ENCODE data around the gene GPBP1L1.
"Not testable (repeated sequence)": the region's sequence is repeated elsewhere in the genome, so short reads cannot be mapped to it uniquely, and the experiment has no call there.

GPBP1L1 gene

GRCh38 chr1:45678489-45678888 is 7.8 kb downstream of the GPBP1L1 start:
- Histone ChIP-seq H3K27ac (peak overlapping the region; percentile 42 to 50), H3K9me3 (no peaks in the 10 kb centered on the region), H3K4me3 (no peak overlapping the region), H3K4me1 (peaks cover 0 to 97% (median 59%) of the 10 kb centered on the region in 4 donors), H3K36me3 (no peaks in the 10 kb centered on the region), H3K27me3 (no peaks in the 10 kb centered on the region)
- no peak for DNase-seq
- intact Hi-C loops (cut with DNase I; ENCODE audit: low total_unique reads): no loop called here
- TF ChIP-seq CTCF (IDR thresholded peaks at IDR 0.05): no peak

GRCh38 chr1:45677751-45678245 is 8.5 kb downstream of the GPBP1L1 start:
- Histone ChIP-seq H3K4me1 (peaks cover 0 to 97% (median 60%) of the 10 kb centered on the region in 4 donors), H3K27me3 (no peaks in the 10 kb centered on the region), H3K27ac (peak overlapping the region in 1 of 2 donors; percentile 50), H3K36me3 (no peaks in the 10 kb centered on the region), H3K9me3 (no peaks in the 10 kb centered on the region), H3K4me3 (no peak overlapping the region)
- TF ChIP-seq CTCF (IDR thresholded peaks at IDR 0.05): no peak
- DNase-seq: no peak
- intact Hi-C loops (cut with DNase I; ENCODE audit: low total_unique reads): no loop called here

- H3K27me3 ChIP-seq; DNase-seq; intact Hi-C loops (cut with DNase I; ENCODE audit: low total_unique reads); H3K9me3 ChIP-seq; H3K4me3 ChIP-seq; H3K36me3 ChIP-seq: not testable (repeated sequence)
- peaks cover 0 to 96% (median 52%) of the 10 kb centered on the region in 4 donors for H3K4me1 ChIP-seq
- peak overlapping the region in 1 of 2 donors; percentile 6 for H3K27ac ChIP-seq
These were observed 9.8 kb downstream of the GPBP1L1 start for GRCh38 chr1:45676553-45676952.

- TF ChIP-seq CTCF (IDR thresholded peaks at IDR 0.05): no peak
- Histone ChIP-seq H3K4me1 (peaks cover 0 to 96% (median 47%) of the 10 kb centered on the region in 4 donors), H3K27ac (no peak overlapping the region), H3K36me3 (no peaks in the 10 kb centered on the region), H3K27me3 (no peaks in the 10 kb centered on the region), H3K9me3 (no peaks in the 10 kb centered on the region), H3K4me3 (no peak overlapping the region)
- intact Hi-C loops (cut with DNase I; ENCODE audit: low total_unique reads): no loop called here
- no peak for DNase-seq
These were observed 11.9 kb downstream of the GPBP1L1 start for GRCh38 chr1:45674478-45674877.

GRCh38 chr1:45673956-45674355 is 12.4 kb downstream of the GPBP1L1 start:
- H3K27me3 ChIP-seq: no peaks in the 10 kb centered on the region
- intact Hi-C loops (cut with DNase I; ENCODE audit: low total_unique reads): no loop called here
- no peak overlapping the region for H3K4me3 ChIP-seq
- H3K27ac ChIP-seq: no peak overlapping the region
- no peaks in the 10 kb centered on the region for H3K36me3 ChIP-seq
- DNase-seq: no peak
- peaks cover 0 to 96% (median 47%) of the 10 kb centered on the region in 4 donors for H3K4me1 ChIP-seq
- no peak for TF ChIP-seq CTCF (IDR thresholded peaks at IDR 0.05)
- H3K9me3 ChIP-seq: no peaks in the 10 kb centered on the region

- no peaks in the 10 kb centered on the region for H3K36me3 ChIP-seq
- no peaks in the 10 kb centered on the region for H3K9me3 ChIP-seq
- DNase-seq: no peak
- no peak overlapping the region for H3K4me3 ChIP-seq
- peaks cover 0 to 90% (median 31%) of the 10 kb centered on the region in 4 donors for H3K4me1 ChIP-seq
- TF ChIP-seq CTCF (IDR thresholded peaks at IDR 0.05): no peak
- H3K27me3 ChIP-seq: no peaks in the 10 kb centered on the region
- no peak overlapping the region for H3K27ac ChIP-seq
- intact Hi-C loops (cut with DNase I; ENCODE audit: low total_unique reads): no loop called here
These were observed 16.3 kb downstream of the GPBP1L1 start for GRCh38 chr1:45669859-45670655.
